HG03066 (cell line): ENCODE measurements around the gene BTK.

Source experiments
- ATAC-seq: cut with Tn5 transposase; IDR thresholded peaks from one replicate; pipeline ENCODE4 v1.9.1; 2021; ENCODE audit warnings: low read depth; ENCODE audit not compliant: unreplicated experiment

Gene BTK

DNA sequence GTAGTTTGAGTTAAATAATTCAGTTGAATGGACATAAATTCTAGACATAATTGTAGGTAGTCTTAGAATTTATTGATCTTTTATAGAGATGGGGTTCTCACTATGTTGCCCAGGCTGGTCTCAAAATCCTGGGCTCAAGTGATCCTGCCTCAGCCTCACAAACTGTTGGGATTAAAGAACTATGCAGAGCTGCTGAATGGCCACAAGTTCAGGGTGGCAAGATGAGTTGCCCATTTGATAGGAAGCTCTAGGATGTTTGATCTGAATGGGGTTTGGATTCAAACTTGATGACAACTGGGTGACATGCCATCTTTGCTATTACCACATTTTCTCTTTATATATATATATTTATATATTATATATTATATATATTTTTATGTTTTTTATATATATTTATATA is 8.4 kb upstream of the BTK start:
- ATAC-seq: no peak

DNA sequence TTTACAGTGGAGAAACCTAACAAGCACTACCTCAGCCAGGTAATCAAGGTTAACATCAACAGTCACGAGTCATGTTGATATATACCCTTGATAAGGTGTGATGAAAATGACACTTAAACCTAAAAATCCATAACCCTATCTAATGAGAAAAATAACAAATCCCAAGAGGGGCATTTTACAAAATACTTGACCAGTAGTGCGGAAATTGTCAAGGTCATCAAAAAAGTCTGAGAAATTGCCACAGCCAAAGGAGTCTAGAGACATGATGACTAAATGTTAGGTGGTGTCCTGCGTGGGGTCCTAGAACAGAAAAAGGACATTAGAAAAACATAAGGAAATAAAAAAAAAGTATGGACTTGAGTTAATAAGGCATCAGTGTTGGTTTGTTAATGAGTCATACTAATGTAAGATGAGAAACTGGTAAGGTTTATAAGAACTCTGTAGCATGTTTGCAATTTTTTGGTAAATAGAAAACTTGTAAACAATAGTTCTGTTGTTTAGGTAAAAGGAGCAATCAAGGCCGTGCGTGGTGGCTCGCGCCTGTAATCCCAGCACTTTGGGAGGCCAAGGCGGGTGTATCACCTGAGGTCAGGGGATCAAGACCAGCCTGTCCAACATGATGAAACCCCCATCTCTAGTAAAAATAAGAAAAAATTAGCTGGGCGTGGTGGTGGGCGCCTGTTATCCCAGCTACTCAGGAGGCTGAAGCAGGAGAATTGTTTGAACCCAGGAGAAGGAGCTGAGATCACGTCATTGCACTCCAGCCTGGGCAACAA is 7.7 kb upstream of the BTK start:
- ATAC-seq: no peak

DNA sequence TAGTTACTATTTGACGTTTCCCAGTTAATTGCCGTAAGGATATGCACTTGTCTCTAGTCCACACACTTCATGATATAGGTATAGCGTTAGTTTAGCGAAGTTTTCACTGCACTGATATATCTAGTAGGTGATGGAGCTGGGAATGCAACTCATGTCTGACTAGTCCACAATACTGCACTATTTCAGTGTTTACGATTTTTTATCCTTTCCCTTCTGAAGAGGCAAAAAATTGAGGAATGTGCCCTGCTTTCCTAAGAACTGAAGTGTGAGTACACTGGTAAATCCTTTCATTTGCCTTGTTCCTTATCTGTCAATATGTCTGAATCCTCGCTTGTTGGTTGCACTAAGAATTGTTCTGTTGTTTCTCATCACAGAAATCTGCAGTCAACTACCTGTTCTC is 5.8 kb upstream of the BTK start:
- no peak for ATAC-seq

DNA sequence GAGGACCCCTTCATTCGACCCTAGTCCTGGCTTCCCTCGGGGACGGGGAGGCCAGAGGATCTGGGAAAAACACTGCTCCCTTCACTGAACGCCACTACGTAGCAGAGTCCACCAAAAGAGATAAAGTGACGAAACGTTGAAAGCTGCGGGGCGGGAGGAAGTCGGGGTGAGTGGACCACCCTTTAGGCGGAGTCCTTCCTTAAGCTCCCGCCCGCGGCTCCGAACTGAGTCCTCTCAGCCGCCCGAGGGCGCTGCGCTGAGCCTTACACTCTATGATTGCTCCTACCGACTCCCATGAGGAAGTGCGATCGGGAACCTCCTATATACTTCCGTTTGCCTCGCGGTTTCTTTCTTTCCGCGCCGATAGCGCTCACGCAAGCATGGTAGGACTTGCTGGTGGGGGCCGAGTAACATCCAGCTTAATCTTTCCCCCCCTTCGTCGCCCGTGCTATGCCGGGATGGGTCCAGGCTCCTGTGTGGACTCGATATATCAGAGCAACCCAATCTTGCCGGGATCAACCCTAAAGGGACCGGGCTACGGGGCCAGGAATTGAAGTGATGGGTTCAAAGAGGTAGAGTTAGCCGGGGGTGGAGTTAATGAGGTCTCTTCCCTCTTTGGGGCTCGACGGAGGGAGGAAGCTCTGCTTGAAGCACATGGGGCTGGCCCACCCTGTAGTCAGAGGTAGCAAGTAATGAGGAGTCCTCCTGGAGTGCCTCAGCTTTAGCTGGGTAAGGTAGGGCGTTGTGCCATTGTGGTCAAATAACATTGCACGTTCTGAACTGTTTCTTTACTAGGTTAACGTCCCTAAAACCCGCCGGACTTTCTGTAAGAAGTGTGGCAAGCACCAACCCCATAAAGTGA is 4.9 kb upstream of the BTK start, which contains the start of gene RPL36A:
RPL36A (plus strand) TSS at position 348 of the 862 bp plus-strand sequence; CDS start at position 381, 33 bp downstream.
- ATAC-seq: peak; percentile 71

DNA sequence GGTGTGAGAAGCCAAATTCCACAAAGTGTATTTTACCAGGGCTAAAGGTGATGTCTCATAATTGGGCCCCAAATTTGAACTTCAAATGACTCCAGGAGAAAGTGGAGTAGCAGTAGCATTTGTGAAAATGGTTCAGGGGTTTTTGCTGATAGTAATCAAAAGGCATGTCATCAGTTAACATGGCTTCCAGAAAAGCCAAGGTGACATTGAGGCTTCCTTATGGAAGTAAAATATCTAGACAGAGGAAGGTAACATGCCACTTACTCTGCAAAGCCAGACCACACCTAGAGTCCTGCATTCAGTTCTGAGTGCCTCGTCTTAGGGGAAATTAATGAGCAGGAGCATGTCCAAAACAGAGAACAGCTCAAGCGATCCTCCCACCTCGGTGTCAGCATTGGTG is 2.6 kb upstream of the BTK start:
- no peak for ATAC-seq

DNA sequence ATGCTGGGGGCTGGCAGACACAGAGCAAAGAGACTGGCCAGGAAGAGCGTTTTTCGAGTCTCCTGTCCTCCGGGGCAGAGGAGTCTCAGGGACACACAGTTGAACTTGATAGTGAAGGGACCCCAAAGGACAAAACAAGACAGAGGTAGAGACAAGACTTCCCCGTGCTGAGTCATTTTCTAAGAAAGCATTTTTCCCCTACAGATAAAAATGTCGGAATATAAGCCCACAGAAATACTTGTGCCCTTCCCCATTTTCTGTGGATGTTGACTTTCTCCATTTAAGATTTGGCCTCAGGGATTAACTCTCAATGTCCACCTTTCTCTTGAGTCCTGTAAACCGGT is 523 bp upstream of the BTK start:
- ATAC-seq: no peak

- ATAC-seq: no peak
Measured at GRCh38 chrX:101385026-101385684, 836 bp downstream of the BTK start.

DNA sequence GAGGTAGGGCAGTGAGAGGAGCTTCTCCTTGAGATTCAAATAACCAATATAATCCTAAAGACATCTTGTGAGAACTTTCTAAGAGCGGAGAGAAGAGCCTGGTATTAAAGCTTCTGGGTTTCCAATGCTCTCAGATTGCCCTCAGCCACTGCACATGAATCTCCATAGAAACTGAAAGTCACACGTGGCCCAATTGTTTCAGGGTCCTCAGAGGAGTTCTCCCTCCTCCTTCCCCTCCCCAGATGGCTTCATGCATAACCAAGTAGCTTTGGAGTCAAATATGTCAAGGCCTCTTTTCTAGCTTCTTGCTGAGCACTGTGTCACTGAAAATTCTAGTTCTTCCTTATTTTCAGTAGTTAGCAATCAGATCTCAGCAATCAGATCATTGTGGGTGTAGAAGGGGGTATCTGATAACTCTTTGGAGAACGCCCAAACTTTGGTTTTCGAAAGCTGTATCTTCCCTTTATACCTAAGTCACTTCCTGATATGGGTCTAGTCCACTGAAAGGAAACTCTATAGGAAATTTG is 2.2 kb downstream of the BTK start:
- peak; percentile 66 for ATAC-seq

DNA sequence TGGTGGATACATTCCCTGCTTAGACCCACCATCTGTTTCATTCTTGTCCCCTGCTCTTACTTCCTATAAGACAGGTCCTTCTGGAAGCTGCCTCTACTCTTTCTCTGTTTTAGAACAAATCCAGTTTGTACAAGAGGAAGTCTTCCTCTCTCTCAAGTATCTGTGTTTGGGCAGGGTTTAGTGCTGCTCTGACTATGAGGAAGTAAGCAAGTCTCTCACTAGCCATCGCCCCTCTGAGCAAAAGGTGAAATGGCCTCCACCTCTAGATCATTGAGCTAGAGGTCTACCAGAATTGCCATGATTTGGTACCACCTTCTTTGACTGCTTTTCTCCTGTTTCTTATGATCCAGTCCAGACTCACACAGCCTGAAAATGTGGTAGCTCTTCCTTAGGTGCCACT is 8.4 kb downstream of the BTK start:
- ATAC-seq: no peak

DNA sequence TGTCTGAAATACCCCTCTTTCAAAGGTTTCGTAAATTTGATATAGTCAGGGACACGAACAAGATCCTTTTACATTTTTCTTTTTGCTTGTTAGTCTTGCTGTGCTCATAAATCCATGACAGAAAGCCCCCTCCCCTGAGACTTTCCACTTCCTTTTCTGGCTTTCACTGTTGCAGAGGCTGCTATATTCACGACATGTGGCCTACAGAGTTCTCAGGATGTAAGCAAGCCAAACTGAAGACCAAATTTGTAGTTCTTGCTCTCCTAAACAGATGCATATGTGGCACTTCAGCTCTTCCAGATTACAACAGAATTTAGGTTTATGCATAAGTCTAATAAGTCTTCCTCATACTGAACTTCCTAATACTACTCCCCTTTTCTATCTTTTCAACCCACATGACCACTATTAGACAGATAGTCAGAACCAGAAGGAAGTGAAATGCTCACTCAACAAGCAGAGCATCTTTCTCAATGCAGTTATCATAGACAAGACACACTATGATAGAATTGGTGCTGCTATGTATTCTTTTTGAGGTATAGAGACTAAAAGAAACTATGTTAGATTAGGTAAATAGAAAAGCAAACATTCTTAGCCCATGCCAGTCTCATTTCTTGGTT is 15.0 kb downstream of the BTK start:
- no peak for ATAC-seq

DNA sequence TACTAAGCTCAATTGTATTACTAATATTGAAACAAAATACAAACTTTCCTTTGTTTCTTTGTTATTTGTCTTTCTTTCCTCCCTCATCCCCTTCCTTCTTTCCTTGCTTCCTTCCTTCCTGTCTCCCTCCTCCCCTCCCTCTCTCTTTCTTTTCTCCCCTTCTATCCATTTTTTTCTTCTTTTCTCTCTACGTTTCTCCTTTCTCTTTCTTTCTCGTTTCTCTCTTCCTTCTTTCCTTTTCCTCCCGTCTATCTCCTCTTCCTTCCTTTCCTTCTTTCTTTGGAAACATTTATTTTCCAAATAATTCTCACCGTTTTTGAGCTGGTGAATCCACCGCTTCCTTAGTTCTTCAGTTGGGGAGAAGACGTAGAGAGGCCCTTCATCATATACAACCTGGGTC is 16.3 kb downstream of the BTK start:
- ATAC-seq: no peak

DNA sequence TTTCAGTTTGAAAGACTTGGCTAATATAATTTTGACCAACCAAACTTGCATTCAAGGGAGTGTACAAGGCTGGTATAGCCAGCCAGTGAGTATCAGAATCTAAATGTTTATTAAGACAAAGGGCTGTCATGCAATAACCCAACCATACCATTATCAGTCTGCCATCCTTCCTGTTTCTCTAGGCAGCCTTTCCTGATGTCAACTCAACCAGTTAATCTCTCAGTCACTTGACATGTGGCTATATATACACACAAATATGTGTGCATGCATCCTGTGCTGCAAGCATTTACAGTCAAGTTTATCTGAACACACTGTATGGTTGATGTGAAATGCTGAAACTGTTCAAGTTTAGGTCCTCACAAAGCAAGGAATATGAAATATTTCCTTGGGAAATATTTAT is 17.2 kb downstream of the BTK start:
- no peak for ATAC-seq

DNA sequence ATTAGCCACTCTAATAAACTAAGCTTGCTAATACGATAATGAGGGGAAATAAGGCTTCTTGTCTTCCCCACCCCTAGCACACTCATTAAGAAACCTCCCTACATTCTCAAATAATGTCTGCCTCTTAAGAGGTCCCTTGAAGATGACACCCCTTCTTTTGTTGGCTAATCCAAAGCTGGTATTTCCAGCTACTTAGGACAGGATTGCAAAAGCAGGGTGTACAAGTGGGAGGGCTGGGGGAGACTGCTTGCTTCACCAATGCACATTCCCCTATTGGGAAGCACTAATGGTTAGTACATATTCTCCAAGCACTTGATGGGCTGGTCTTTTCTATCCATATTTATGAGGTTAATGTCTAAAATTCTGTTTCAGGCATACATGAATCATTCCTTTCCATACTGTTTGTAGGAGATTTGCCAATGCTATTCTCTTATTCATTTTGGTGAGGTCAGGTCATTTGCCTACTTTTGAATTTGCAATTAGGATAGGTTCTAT is 20.6 kb downstream of the BTK start:
- no peak for ATAC-seq

DNA sequence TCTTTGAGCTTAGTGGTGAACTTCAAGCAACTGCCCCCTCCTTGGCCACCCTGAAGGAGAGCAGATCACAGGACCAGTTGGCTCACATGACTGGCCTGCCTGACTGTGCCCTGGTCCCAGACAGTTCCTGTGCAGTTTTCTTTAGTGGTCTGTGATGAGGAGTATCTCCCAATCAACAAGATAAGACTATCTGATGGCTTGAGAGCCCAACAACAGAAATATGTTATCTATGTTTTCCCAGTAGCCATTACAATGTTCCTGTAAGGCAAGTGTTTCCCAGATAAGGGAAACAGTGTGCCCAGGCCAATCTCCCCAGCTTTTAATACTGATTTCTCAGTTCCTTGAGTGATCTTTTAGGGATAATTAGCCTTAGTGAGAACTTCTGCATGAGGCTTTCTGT is 23.2 kb downstream of the BTK start:
- ATAC-seq: no peak

- no peak for ATAC-seq
Measured at GRCh38 chrX:101362116-101362515, 23.9 kb downstream of the BTK start.

- ATAC-seq: no peak
Measured at GRCh38 chrX:101360390-101360789, 25.6 kb downstream of the BTK start.

- ATAC-seq: no peak
Measured at GRCh38 chrX:101359966-101360365, 26.0 kb downstream of the BTK start.

DNA sequence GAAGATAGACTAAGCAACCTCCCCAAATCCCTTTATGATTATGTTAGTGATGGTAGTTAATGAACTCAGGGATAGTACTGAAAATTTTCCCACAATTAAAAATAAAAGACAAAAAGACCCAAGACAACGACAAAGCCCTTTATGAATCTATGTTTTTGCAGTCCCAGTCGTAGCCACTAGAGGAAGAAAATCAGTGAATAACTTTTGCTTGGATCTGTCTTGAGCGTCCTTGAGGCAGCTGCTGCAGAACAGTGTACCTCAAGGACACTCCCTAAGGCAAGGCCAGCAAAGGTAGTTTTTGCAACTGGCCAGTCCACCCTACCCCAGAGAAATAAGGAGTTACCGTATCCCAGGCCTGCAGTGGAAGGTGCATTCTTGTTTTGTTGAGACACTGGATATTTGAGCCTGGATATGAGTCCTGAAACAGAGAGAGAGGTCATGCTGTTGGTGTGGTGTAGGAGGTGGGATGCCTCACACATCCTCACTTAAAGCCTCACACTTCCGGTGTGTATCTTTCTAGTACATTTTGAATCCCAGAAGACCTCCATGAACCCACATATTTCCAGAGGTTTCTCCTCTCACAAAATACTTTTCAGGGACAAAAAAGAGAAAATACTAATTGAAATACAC is 28.7 kb downstream of the BTK start:
- ATAC-seq: no peak

DNA sequence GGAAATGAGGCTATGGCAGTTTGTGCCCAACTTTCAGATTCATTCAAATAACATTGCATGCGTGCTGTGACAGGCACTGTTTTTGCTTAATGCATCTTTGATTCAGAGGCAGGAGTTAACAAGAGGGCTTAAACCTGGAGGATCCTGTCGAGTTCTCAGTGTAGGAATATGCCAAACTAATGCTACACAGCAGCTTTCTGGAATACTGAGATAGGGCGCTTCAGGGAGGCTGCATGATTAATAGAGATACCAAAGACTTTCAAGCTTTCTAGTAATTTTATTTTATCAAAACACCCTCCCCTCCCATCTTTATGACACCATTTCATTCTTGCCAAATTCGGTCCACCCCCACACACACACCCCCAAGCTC is 36.8 kb downstream of the BTK start:
- no peak for ATAC-seq
